Stimulated activated CD4-positive, alpha-beta T cell treated with anti-CD3 and anti-CD28 coated beads, Interleukin-12 subunit alpha, Interleukin-12 subunit beta, amount 100 ng/mL, for 48 hours (primary cell): ENCODE data around the gene MTMR12.
"Not testable (repeated sequence)": the region's sequence is repeated elsewhere in the genome, so short reads cannot be mapped to it uniquely, and the experiment has no call there.

Experiments
- DNase-seq, 3 donors: peaks; one replicate each; pipeline ENCODE4 v3.0.0-alpha.2; 2020; ENCODE audit warnings: low read depth in 2 of 3, low spot score in 1 of 3

The MTMR12 gene

GRCh38 chr5:32326216-32326772 is 13.6 kb upstream of the MTMR12 start:
- DNase-seq, result no peak

GRCh38 chr5:32325616-32326015 is 12.9 kb upstream of the MTMR12 start:
- no peak for DNase-seq

GRCh38 chr5:32325062-32325461 is 12.3 kb upstream of the MTMR12 start:
- DNase-seq, result no peak

- DNase-seq, result no peak
These were observed 11.0 kb upstream of the MTMR12 start for GRCh38 chr5:32323741-32324140.

- no peak for DNase-seq
These were observed 10.1 kb upstream of the MTMR12 start for GRCh38 chr5:32322882-32323281.

GRCh38 chr5:32321787-32322186 is 9.0 kb upstream of the MTMR12 start:
- DNase-seq, result not testable (repeated sequence)

- DNase-seq, result no peak
These were observed 7.8 kb upstream of the MTMR12 start for GRCh38 chr5:32320576-32320975.

GRCh38 chr5:32319926-32320543 is 7.3 kb upstream of the MTMR12 start:
- no peak for DNase-seq

GRCh38 chr5:32319392-32319791 is 6.7 kb upstream of the MTMR12 start:
- no peak for DNase-seq

GRCh38 chr5:32317041-32317440 is 4.3 kb upstream of the MTMR12 start:
- DNase-seq, result no peak

GRCh38 chr5:32315221-32316014 is 2.7 kb upstream of the MTMR12 start:
- DNase-seq, result no peak

GRCh38 chr5:32314658-32315057 is 1.9 kb upstream of the MTMR12 start:
- no peak for DNase-seq

GRCh38 chr5:32314152-32314488 is 1.4 kb upstream of the MTMR12 start:
- not testable (repeated sequence) for DNase-seq

- DNase-seq, result peak in 2 of 3 donors; percentile 14 to 37
These were observed 543 bp downstream of the MTMR12 start for GRCh38 chr5:32312197-32312594.

- no peak for DNase-seq
These were observed 1.1 kb downstream of the MTMR12 start for GRCh38 chr5:32311404-32312196.

- DNase-seq, result no peak
These were observed 3.0 kb downstream of the MTMR12 start for GRCh38 chr5:32309761-32310160.

- DNase-seq, result no peak
These were observed 3.8 kb downstream of the MTMR12 start for GRCh38 chr5:32308946-32309345.

GRCh38 chr5:32307769-32308194 is 5.0 kb downstream of the MTMR12 start:
- no peak for DNase-seq

GRCh38 chr5:32304622-32305021 is 8.1 kb downstream of the MTMR12 start:
- DNase-seq, result no peak

- DNase-seq, result no peak
These were observed 9.0 kb downstream of the MTMR12 start for GRCh38 chr5:32303755-32304120.

GRCh38 chr5:32302835-32303754 is 9.6 kb downstream of the MTMR12 start:
- DNase-seq, result no peak
